Left colon (tissue), 2 donors: ENCODE results near the gene YTHDF1. TPM values are rescaled to one million over a fixed set of nuclear protein-coding genes. Genes with fewer than 3 reads are reported as not detected.
"Not testable (repeated sequence)": the region's sequence is repeated elsewhere in the genome, so short reads cannot be mapped to it uniquely, and the experiment has no call there.

Experiments
- ATAC-seq: fragments of 200-7000 bp; cut with Tn5 transposase; one replicate; pipeline ENCODE4 v1.9.1; 2020; ENCODE audit warnings: mild to moderate bottlenecking, moderate library complexity
- DNase-seq, 2 donors: peaks; one replicate each; pipeline ENCODE4 v3.0.0-alpha.2; 2020
- intact Hi-C, 2 donors: fragments of 100-400 bp; cut with DNase I in 1 of 2; cut with micrococcal nuclease in 1 of 2; formaldehyde crosslinking; loops; one replicate each; pipeline versions ENCODE4 v1.11.2 to v1.14.0; 2022; cut with DNase I, micrococcal nuclease
- total RNA-seq, 2 donors: library from RNA; stranded (reverse); fragmentation: NEBNext Ultra II Directional; extraction: Animal tissue kit (Norgen Biotek cat#: 25700); gene quantifications; one replicate each; pipeline ENCODE4 v1.2.1, GENCODE V29; 2021
- donor health status: DM: no; HTN: no; CAD: no.
- donor health status: DM: yes; HTN: yes; CAD: no.

YTHDF1 gene
- total RNA-seq, 2 donors from 2014 or later: 32.8 to 37.8 TPM

DNA sequence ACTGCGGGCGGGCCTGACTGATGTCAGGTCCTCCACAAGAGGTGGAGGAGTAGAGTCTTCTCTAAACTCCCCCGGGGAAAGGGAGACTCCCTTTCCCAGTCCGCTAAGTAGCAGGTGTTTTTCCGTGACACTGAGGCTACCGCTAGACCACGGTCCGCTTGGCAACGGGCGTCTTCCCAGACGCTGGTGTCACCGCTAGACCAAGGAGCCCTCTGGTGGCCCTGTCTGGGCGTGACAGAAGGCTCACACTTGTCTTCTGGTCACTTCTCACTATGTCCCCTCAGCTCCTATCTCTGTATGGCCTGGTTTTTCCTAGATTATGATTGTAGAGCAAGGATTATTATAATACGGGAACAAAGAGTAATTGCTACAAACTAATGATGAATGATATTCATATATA is 35.4 kb upstream of the YTHDF1 start:
- intact Hi-C loops, DNase-seq, ATAC-seq: not testable (repeated sequence)

DNA sequence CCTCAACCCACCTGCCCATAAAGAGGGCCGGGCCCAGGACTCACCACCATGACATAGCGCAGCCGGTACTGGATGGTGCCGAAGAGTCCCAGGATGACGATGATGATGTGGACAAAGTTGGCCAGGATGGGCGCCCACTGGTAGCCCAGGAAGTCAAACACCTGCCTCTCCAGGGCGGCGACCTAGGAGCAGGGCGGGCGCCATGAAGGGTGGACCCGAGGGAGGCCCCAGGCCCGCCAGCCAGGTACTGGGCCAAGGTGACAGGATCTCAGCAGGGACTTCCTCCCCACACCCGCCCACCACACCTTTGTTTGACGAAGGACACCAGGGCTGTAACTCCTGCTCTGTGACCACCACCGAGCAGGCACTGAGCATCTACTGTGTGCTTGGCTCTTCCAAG is 34.0 kb upstream of the YTHDF1 start:
- intact Hi-C loops: no loop called here
- DNase-seq (no peak), ATAC-seq (no peak)

DNA sequence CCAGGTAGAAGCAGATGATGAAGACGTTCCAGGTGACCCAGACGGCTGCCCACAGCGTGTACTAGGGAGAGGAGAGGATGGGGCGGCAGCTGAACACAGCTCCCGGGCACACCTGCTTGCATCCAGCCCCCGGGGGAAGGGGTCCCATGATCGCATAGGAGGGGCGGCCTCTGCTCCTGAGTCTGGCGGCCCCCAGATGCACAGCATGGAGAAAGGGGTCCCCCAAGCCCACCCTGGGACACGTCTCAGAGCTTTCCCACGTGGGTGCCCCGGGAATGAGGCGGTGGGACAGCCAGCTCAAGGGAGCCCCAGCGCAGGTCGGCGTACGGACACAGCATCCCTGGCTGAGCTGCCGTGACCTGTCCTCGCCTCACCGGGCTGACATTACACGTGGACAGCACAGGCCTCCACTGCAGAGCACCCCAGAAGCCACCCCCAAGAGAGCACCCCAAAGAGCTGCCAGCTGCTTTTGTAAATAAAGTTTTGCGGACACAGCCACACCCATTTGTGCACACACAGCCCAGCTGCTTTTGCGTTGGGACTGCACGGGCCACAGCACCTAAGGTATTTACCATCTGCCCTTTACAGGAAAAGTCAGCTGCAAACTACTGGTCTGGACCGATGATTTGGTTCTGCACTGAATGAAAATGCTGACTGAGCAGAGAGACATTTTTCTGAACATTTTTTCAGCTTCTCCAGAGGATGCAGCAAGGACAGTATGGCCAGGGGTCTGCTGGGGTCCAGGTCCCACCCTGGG is 33.1 kb upstream of the YTHDF1 start:
- no peak for DNase-seq
- intact Hi-C loops: no loop called here
- ATAC-seq: no peak

DNA sequence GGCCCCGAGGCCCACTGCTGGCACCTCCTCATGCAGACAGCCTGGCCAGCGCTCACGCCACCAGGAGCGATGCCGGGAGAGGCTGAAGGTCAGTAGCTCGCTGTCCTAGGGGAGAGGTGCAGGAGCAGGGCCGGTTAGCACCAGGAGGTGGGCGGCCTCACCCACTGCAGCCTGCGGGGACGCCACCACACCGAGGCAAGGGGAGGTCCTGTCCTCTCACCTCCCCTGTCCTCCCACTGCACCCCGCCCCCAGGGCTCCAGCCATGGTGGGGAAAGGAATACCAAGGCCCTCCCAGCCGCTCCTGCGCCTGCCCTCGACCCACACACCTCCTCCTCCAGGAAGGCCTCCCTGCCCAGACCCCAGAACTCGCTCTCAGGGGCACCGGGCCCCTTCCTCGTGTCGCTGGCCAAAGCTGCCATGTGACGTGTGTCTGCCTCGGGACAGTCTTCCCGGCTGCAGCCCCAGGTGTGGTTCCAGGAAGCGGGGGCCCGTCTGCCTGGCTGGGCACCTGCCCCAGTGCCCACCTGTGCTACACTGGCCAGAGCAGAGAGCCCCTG is 31.8 kb upstream of the YTHDF1 start:
- intact Hi-C loops: no loop called here
- ATAC-seq (no peak), DNase-seq (no peak)

DNA sequence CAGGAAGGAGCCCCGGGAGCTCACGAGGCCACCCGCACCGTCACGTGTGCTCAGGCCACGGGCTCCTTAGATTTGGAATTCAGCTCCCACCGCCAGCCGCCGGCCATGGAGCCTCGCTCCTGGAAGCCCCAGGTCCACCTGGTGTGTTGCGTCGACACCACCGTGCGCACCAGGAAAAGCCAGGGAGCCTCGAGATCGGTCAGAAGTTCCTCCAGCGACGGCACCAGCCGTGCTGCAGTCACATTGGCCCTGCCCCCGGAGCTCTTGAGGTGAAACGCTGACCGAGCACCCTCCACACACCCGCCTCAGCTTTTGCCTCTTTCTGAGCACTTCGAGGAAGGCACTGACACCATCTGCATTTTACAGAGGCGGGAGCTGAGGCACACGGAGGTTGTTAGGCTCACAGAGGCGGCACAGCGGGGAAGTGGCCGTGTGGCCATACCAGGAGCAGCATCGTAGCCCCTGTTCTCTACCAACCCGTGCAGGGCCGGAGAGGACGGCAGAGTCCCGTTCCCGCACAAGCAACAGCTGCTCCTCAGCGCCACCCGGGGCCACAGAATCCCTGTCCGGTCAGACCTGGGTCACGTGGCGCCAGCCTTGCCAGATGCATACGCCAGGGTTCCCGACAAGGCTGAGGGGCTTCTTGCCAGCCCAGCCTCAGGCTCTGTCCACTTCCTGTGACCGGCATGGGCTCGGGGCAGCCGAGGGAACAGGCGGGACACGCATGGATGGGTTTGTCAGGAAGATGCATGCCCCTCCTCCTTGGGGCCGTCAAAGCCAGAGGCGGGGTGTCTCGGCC is 30.8 kb upstream of the YTHDF1 start:
- DNase-seq: peak in 1 of 2 donors; percentile 29
- intact Hi-C loops: no loop called here
- peak; percentile 45 for ATAC-seq

DNA sequence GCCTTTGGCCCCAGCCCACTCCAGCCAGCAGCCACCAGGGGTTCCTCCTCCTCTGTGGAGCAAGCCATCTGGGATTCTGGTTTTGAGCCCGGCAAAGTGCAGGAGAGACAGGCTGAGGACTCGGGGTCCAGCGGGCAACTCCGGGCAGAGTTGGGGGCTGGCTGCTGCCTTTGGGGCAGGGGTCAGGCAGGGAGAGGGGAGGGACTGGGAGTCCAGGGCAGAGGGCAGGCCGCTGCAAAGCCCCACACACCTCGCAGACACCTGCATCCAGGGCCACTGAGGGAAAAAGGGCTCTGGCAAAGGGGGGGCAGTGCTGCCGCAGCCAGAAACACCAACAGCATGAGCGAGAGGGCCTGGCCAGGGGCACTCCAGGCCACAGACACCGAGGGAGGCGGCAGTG is 28.5 kb upstream of the YTHDF1 start:
- DNase-seq (no peak), ATAC-seq (no peak)
- intact Hi-C loops: no loop called here

DNA sequence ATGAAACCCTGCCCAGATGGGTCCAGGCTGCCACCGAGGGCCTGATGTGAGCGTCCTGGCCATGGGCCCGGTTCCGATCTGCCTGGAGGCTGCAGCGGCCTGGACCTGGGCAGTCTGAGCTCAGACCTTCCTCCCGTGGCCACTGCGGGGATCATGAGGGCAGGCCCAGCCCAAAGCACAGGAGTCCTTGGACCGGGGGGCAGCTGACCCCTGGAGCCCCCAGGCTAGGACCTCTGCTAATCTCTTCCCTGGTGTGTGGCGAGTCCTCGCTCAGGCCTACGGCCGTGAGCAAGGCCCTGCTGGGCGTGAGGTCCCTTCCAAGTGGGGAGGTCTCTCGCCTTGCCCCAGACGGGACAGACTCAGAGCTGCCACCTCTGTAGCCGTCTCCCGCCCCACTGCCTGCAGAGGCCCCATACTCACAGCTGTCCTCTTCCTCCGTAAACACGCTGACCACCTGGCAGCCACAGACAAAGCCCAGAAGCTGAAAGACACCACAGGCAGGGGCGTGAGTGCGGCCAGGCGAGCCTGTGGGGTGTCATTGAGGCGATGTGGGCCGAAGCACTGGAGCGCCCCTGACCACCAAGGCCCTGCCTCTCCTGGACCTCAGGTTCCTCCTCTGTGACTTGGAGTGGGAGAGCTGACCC is 27.8 kb upstream of the YTHDF1 start:
- DNase-seq: no peak
- intact Hi-C loops: no loop called here
- no peak for ATAC-seq

DNA sequence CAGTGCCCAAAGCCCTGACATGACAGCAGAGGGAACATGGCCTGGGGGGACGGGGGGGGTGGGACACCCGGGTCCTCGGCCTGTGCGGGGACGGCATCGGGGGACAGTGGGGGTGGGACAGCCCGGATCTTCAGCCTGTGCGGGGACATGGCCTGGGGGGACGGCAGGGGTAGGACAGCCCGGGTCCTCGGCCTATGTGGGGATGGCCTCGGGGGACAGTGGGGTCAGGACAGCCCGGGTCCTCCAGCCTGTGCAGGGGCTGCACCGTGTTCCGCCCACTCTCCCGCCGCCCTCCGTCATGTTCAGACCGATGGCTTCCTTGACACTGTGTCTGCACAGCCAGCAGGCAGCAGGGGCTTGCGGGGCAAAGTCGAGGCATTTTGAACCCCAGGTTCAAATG is 26.8 kb upstream of the YTHDF1 start:
- DNase-seq: no peak
- intact Hi-C loops: no loop called here
- no peak for ATAC-seq

DNA sequence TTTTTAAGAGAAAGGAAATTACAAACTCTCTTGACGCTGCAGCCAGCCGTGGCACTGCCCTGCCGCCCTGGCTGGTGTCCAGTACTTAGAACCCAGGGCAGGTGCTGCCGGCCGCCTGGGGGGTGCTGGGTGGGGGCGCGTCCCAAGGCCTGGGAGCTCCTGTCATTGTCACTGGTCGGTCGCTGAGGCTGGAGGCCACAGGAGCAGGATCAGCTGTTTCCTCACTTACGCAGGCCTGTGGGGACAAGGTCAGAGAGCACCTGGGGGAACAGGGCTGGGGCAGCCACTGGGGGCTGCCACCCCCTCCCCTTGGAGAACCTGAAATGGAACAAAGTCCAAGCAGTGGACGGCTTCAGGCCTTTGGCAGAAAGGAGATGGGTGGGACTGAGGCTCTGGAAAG is 25.3 kb upstream of the YTHDF1 start:
- intact Hi-C loops: no loop called here
- ATAC-seq: no peak
- no peak for DNase-seq

DNA sequence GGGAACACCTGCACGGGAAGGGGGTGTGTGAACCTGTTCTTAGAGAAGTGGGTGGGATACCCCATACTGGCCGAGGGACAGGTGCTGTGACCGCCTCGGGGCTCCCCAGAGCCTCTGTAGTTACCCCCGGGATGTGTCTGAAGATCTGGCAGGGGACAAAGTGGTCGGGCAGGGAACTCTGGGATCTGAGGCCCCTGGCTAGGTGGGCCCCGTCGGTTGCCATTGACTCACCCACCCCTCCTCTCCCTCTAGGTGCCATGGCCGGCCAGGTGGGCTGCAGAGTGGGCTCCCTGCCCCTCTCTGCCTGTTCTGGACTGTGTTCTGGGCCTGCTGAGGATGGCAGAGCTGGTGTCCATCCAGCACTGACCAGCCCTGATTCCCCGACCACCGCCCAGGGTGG is 24.1 kb upstream of the YTHDF1 start:
- no peak for ATAC-seq
- intact Hi-C loops: no loop called here
- no peak for DNase-seq

DNA sequence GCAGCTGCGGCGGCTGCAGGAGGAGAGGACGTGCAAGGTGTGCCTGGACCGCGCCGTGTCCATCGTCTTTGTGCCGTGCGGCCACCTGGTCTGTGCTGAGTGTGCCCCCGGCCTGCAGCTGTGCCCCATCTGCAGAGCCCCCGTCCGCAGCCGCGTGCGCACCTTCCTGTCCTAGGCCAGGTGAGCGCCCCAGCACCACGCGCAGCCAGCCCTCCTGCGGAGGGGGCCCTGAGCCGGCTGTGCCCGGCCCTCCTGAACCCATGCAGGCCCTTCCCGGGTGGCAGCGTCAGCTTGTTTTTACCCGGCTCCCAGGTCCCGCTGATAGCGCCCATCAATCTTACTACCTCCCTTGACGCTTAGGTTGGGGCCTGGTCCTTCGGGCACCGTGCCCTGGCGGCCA is 23.5 kb upstream of the YTHDF1 start:
- no peak for DNase-seq
- intact Hi-C loops: loop anchor here in 1 of 2 donors (10.0 kb wide), 1 partner anchor 185 kb away; no protein-coding TSS in a partner anchor
- ATAC-seq: no peak

DNA sequence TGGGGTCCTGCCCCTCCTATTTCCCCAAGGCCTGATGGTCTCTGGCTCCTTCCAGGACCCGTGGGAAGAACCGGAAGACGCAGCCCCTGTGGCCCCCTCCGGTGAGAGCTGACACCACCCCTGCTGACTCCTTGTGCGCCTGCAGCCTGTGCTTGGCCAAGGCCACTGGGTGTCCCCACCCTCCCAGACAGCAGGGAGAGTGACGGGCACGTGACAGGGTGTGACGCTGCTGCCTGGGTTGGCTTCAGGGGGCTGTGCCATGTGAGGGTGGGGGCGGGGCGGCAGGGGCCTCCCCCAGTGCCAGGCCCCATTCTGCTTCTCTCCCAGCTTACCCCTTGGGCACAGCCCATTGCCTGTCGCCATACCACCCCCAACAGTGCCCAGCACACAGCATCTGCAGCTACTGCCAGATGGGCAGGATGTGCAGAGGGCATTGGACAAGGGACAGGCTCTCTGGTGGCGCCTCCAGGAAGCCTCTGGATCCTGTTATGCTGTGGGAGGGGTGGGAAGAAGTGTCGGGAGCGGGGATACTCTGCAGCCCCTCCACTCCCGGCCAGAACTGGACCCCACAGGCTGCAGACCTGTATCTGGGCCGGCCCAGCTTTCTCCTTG is 22.7 kb upstream of the YTHDF1 start:
- intact Hi-C loops: loop anchor here in 1 of 2 donors (10.0 kb wide), 1 partner anchor 184 kb away; no protein-coding TSS in a partner anchor
- ATAC-seq (peak; percentile 63), DNase-seq (no peak)

DNA sequence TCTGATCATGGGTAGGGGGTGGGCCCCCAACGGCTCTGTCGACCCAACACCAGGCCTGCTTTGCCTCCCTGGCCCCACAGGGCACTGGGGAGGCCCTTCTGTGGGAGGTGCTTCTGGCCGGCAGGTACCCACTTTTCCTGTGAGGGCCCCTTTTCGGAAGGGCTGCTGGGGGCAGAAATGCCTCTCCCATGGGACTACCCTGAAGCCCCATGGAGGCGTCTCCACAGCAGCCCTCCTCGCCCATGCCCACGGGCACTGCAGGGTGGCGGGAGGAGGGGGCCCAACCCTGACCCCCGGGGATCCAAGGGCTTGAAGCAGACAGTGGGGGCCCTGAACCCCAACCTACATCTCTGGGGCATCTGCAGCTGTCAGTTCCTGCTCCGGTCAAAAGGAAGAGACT is 22.1 kb upstream of the YTHDF1 start:
- ATAC-seq (no peak), DNase-seq (no peak)
- intact Hi-C loops: loop anchor here in 1 of 2 donors (10.0 kb wide), 1 partner anchor 183 kb away; no protein-coding TSS in a partner anchor

DNA sequence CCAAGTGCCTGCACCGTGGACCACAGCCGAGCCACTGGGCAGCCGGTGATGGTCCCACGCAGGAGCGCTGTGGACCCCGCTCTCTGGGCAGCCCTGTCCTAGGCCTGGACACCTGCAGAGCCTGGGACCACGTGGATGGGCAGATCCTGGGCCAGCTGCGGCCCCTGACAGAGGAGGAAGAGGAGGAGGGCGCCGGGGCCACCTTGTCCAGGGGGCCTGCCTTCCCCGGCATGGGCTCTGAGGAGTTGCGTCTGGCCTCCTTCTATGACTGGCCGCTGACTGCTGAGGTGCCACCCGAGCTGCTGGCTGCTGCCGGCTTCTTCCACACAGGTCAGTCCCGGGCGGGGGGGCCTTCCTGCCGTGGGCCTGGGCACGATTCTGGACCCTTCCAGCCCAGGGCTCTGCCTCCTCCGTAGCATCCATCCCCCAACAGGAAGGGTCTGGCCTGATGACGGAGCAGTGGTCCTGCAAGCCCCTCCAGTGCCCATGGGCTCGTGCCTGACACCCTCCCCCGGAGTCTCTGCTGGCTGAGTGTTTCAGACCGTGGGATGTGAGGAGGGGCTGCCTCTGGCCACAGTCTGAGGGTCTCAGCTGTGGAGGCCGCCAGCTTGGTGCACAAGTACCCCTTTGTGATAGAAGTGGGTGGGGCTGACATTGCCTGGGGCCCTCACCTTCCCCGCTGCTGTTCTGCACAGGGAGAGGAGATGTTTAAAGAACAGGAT is 20.3 kb upstream of the YTHDF1 start:
- intact Hi-C loops: loop anchor here in 1 of 2 donors (10.0 kb wide), 1 partner anchor 181 kb away; no protein-coding TSS in a partner anchor
- no peak for ATAC-seq
- DNase-seq: no peak

DNA sequence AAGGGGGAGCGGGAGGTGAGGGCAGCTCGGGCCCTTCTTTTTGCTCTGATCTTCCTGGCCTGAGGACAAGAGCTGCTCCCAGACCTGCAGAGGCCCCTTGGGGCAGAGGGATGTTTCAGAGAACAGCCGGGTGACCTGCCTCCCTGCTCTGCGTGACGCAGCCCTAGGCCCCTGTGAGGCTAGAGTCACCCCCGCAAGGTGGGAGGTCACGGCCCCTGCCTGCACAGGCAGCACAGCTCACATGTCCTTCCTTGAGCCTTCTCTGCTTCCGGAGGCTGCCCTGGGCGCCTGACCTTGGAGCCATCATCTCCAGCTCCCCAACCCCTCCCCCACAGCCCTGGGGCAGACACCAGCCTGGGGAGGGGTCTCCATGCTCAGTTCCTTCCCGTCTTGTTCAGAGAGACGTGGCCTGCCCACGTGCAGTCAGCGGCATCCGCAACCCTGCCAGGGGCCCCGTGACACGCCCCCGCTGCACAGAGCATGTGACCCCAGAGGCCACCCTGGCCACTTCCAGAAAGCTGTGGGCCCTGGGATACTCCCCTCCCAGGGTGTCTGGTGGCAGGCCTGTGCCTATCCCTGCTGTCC is 19.6 kb upstream of the YTHDF1 start, which contains the start of gene BIRC7:
Gene BIRC7, plus strand, starts transcription at position 507 of the 585 bp plus-strand sequence. CDS start 192 bp downstream, outside the sequence.
- intact Hi-C loops: loop anchor here in 1 of 2 donors (10.0 kb wide), 1 partner anchor 181 kb away; no protein-coding TSS in a partner anchor
- ATAC-seq (no peak), DNase-seq (no peak)

DNA sequence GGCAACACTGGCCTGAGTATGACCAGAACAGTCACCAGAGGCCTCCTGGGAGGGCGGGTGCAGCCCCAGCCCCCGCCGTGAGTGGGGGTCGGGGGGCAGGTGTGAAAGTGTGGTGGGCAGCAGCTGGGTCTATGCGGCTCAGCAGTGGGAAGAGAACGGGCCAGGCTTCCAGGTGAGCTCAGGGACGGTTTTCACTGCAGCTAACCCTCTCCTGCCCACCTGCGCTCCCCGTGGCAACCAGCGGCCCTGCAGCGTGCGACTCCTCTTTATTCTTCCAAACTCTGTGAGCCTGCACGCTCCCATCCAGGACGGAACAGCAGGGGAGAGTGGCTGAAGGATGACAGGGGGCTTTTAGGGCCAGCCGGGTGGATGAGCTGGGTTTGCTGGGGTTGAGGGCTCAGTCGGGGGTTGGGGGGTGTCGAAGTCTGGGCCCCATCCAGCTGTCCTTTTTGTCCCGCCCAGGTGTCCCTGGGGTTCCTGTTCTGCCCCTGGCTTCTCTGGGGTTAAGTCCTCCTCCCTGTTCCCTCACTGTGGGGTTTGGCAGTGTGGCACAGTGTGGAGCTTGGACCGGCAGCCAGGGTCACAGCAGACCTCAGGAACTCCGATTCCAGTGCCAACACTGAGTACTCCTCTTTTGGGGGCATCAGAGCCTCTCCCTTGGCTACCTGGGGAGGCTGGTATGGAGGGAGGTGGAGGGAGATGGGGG is 18.9 kb upstream of the YTHDF1 start:
- ATAC-seq (peak; percentile 68), DNase-seq (peak in 1 of 2 donors; percentile 20)
- intact Hi-C loops: loop anchor here in 1 of 2 donors (10.0 kb wide), 1 partner anchor 180 kb away; no protein-coding TSS in a partner anchor

DNA sequence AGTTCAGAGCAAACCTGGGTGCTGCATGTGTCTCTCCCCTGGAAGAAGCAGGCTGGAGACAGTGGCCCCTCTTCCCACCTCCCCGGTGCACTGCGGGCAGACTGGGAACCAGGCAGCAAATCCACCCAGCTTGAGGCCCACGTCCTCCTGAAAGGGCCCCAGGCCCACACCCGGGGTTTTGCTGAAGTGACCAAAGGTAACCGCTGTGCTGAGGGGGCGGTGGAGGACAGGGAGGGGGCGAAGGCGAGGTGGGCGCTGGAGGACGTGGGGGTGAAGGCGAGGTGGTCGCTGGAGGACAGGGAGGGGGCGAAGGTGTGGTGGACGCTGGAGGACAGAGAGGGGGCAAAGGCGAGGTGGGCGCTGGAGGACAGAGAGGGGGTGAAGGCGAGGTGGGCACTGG is 18.0 kb upstream of the YTHDF1 start:
- DNase-seq (no peak), ATAC-seq (no peak)
- intact Hi-C loops: loop anchor here in 1 of 2 donors (10.0 kb wide), 1 partner anchor 179 kb away; no protein-coding TSS in a partner anchor
